ENCODE measurements around the gene SCGB3A1. TPM values are rescaled to one million over a fixed set of nuclear protein-coding genes. Genes with fewer than 3 reads are reported as not detected.

Gene SCGB3A1
- total RNA-seq, 2 donors from 2014 or later: 32.2 to 412 TPM

DNA sequence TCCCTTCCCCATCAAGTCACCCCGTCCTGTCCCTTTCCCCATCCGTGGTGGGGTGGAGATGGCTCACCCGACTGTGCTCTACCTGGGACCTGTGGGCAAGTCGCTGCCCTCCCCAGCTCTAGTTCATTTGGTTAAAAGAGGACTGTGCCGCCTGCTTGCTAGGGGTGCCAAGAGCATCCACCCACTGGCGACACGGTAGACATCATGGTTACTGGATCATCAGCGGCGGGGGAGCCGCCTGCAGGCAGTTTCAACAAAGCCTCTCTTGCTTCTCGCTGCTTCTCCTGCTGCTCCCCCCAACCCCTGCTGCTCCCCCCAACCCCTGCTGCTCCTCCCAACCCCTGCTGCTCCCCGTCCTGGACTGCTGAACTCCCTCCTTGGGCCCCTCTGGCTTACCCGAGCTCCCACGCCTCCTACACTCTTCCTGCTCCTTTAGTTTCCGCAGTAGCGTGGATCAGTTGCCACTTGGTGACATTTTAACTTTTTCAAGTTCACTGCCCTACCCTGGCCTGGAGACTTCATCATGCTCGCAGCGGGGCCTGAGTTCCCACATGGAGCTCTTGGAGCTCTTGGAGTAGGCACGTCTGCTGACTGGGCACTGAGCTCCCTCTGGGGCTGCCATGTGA, 22.0 kb upstream of the SCGB3A1 start:
- intact Hi-C loops (cut with DNase I): no loop called here
- 80% methylated on average over 19 of the region's 19 CpGs for WGBS
- H3K27ac ChIP-seq: no peak overlapping the region

GRCh38 chr5:180612683-180613082, 21.4 kb upstream of the SCGB3A1 start:
- no peaks in the 10 kb centered on the region for H3K9me3 ChIP-seq
- no peaks in the 10 kb centered on the region for H3K36me3 ChIP-seq
- no peak for TF ChIP-seq POLR2AphosphoS5 (IDR thresholded peaks at IDR 0.05)
- TF ChIP-seq CTCF (IDR thresholded peaks at IDR 0.05): no peak
- TF ChIP-seq POLR2A (IDR thresholded peaks at IDR 0.05): no peak
- H3K4me3 ChIP-seq: no peak overlapping the region
- DNase-seq (ENCODE audit: low spot score): no peak
- no peak overlapping the region for H3K27ac ChIP-seq
- 84% methylated on average over 15 of the region's 15 CpGs for WGBS
- intact Hi-C loops (cut with DNase I): no loop called here
- H3K27me3 ChIP-seq (replicated peaks; ENCODE audit: insufficient read depth): no peaks in the 10 kb centered on the region
- H3K4me1 ChIP-seq (replicated peaks): no peaks in the 10 kb centered on the region

More for the DNA sequence above, 22.0 kb upstream of the SCGB3A1 start:
- DNase-seq (ENCODE audit: low spot score): no peak
- Histone ChIP-seq H3K9me3 (no peaks in the 10 kb centered on the region), H3K4me3 (no peak overlapping the region), H3K4me1 (replicated peaks) (no peaks in the 10 kb centered on the region), H3K36me3 (no peaks in the 10 kb centered on the region), H3K27me3 (replicated peaks; ENCODE audit: insufficient read depth) (no peaks in the 10 kb centered on the region)
- TF ChIP-seq POLR2AphosphoS5 (IDR thresholded peaks at IDR 0.05) (no peak), CTCF (IDR thresholded peaks at IDR 0.05) (no peak)

- TF ChIP-seq CTCF (IDR thresholded peaks at IDR 0.05) (no peak), POLR2A (IDR thresholded peaks at IDR 0.05) (no peak), POLR2AphosphoS5 (IDR thresholded peaks at IDR 0.05) (no peak)
Measured at GRCh38 chr5:180611140-180611850, 20.0 kb upstream of the SCGB3A1 start.

DNA sequence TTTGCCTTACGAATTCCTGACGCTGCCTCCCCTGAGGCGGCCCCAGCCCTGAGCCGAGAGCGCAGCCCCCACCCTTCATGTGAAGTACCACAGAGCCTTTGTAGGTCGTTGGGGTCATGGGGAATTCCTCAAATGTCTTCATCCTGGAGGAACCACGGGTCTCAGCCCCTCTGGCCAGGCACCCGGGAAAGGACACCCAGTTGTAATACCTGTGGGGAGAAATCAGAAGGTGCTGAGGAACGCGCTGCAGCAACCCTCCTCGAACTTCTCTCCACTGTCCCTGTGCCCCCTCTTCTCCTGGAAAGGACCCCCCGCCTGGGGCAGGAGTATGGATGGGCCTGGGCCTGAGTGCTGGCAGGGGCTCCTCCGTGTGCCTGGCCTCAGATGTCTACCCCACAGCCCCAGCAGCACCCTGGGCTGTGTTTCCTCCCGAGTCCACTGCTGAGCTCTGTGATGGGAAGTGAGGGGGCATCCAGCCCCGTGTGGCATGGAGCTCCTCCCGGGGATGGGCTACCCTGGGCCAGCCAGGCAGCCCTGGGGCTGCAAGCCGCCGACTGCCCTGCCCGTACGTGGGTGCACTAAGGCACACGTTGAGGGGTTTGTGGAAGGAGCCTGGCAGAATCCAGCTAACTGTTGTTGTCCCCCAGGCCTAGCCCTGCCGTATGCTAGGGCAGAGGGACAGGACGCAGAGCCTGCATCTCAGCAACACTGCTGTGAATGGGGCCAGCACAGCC, 18.7 kb upstream of the SCGB3A1 start:
- Histone ChIP-seq H3K27me3 (replicated peaks; ENCODE audit: insufficient read depth) (no peaks in the 10 kb centered on the region), H3K36me3 (no peaks in the 10 kb centered on the region), H3K4me3 (no peak overlapping the region), H3K27ac (no peak overlapping the region), H3K9me3 (no peaks in the 10 kb centered on the region), H3K4me1 (replicated peaks) (no peaks in the 10 kb centered on the region)
- TF ChIP-seq POLR2AphosphoS5 (IDR thresholded peaks at IDR 0.05): no peak
- no peak for TF ChIP-seq CTCF (IDR thresholded peaks at IDR 0.05)
- TF ChIP-seq POLR2A (IDR thresholded peaks at IDR 0.05): no peak
- WGBS: 83% methylated on average over 16 of the region's 23 CpGs
- intact Hi-C loops (cut with DNase I): no loop called here
- no peak for DNase-seq (ENCODE audit: low spot score)

More at GRCh38 chr5:180611140-180611850, 20.0 kb upstream of the SCGB3A1 start:
- H3K9me3 ChIP-seq: no peaks in the 10 kb centered on the region
- intact Hi-C loops (cut with DNase I): no loop called here
- H3K36me3 ChIP-seq: no peaks in the 10 kb centered on the region
- no peaks in the 10 kb centered on the region for H3K27me3 ChIP-seq (replicated peaks; ENCODE audit: insufficient read depth)
- no peaks in the 10 kb centered on the region for H3K4me1 ChIP-seq (replicated peaks)
- DNase-seq (ENCODE audit: low spot score): no peak
- H3K4me3 ChIP-seq: no peak overlapping the region
- WGBS: 87% methylated on average over 30 of the region's 30 CpGs
- H3K27ac ChIP-seq: no peak overlapping the region

Data from prostate gland (tissue), 2 donors.